HepG2 (cell line): Measurements from ENCODE around the gene ACAD8. TPM values are rescaled to one million over a fixed set of nuclear protein-coding genes. Genes with fewer than 3 reads are reported as not detected.

Source experiments
- BCL6 ChIP-seq: IDR thresholded peaks from 2 replicates; pipeline ENCODE4 v1.6.1; 2016; ENCODE audit warnings: missing genetic modification reagents, missing compliant biosample characterization
- CREM ChIP-seq, 2 experiments: sonication (generic) in 1 of 2; formaldehyde crosslinking in 1 of 2; IDR thresholded peaks; 2 replicates each; pipeline versions ENCODE4 v1.4.0 to v1.6.1; 2016 to 2020; ENCODE audit warnings: antibody characterized with exemption in 1 of 2, mild to moderate bottlenecking in 1 of 2, missing genetic modification reagents in 1 of 2
- ERF ChIP-seq: IDR thresholded peaks from 2 replicates; pipeline ENCODE4 v1.6.1; 2018; ENCODE audit warnings: missing biosample characterization, missing genetic modification reagents
- GABPB1 ChIP-seq: IDR thresholded peaks from 2 replicates; pipeline ENCODE4 v1.6.1; 2016; ENCODE audit warnings: mild to moderate bottlenecking, missing genetic modification reagents, moderate library complexity, missing compliant biosample characterization
- HDAC1 ChIP-seq: sonication (generic); formaldehyde crosslinking; IDR thresholded peaks from 2 replicates; pipeline ENCODE4 v1.5.1; 2020; ENCODE audit warnings: mild to moderate bottlenecking, missing genetic modification reagents
- MBNL3 ChIP-seq: fragments of 250-450 bp; sonication (Bioruptor Pico); conservative IDR thresholded peaks from 2 replicates; pipeline ENCODE4 v1.8.0; 2022; ENCODE audit warnings: mild to moderate bottlenecking, inconsistent platforms
- MIXL1 ChIP-seq: IDR thresholded peaks from 2 replicates; pipeline ENCODE4 v1.6.1; 2016
- NCOA2 ChIP-seq: sonication (generic); formaldehyde crosslinking; IDR thresholded peaks from 2 replicates; pipeline ENCODE4 v1.8.0; 2022; ENCODE audit warnings: inconsistent platforms
- NR2F2 ChIP-seq: IDR thresholded peaks from 2 replicates; pipeline ENCODE4 v1.6.1; 2012; ENCODE audit warnings: low read depth, inconsistent platforms, borderline replicate concordance
- NR2F6 ChIP-seq, 2 experiments: IDR thresholded peaks; 2 replicates each; pipeline ENCODE4 v1.6.1; 2016; ENCODE audit warnings: antibody characterized with exemption in 1 of 2, mild to moderate bottlenecking in 1 of 2
- PAXIP1 ChIP-seq: sonication (generic); formaldehyde crosslinking; conservative IDR thresholded peaks from 2 replicates; pipeline ENCODE4 v1.4.0; 2020; ENCODE audit warnings: mild to moderate bottlenecking, missing genetic modification reagents, moderate library complexity
- PRPF4 ChIP-seq: fragments of 200-400 bp; formaldehyde crosslinking; IDR thresholded peaks from 2 replicates; pipeline ENCODE4 v1.6.1; 2016; ENCODE audit warnings: low read length, low read depth; ENCODE audit not compliant: poor library complexity, severe bottlenecking
- RAD21 ChIP-seq: fragments of 450-650 bp; formaldehyde crosslinking; IDR thresholded peaks from 2 replicates; pipeline ENCODE4 v1.5.0; 2020; ENCODE audit warnings: mild to moderate bottlenecking
- SKI ChIP-seq: fragments of 450-650 bp; IDR thresholded peaks from one replicate; pipeline ENCODE4 v1.6.1; 2018; ENCODE audit warnings: mild to moderate bottlenecking; ENCODE audit not compliant: partially characterized antibody
- ZEB1 ChIP-seq: IDR thresholded peaks from 2 replicates; pipeline ENCODE4 v1.6.1; 2012; ENCODE audit warnings: mild to moderate bottlenecking, low read depth, inconsistent platforms; ENCODE audit not compliant: insufficient replicate concordance
- ZMYM4 ChIP-seq: sonication (generic); formaldehyde crosslinking; IDR thresholded peaks from 2 replicates; pipeline ENCODE4 v1.8.1; 2023; ENCODE audit warnings: mild to moderate bottlenecking, missing genetic modification reagents
- ZNF136 ChIP-seq: sonication (generic); formaldehyde crosslinking; IDR thresholded peaks from 2 replicates; pipeline ENCODE4 v1.8.1; 2022; ENCODE audit warnings: low read depth, mild to moderate bottlenecking, moderate library complexity, missing genetic modification reagents
- ZNF251 ChIP-seq: sonication (generic); formaldehyde crosslinking; IDR thresholded peaks from 2 replicates; pipeline ENCODE4 v1.9.0; 2021; ENCODE audit warnings: mild to moderate bottlenecking, missing genetic modification reagents
- ZNF761 ChIP-seq: sonication (generic); formaldehyde crosslinking; conservative IDR thresholded peaks from 2 replicates; pipeline ENCODE4 v1.4.0; 2020; ENCODE audit warnings: mild to moderate bottlenecking, missing genetic modification reagents
- ZSCAN22 ChIP-seq: sonication (generic); formaldehyde crosslinking; IDR thresholded peaks from 2 replicates; pipeline ENCODE4 v1.4.0; 2020; ENCODE audit warnings: mild to moderate bottlenecking, missing genetic modification reagents
- polyA plus RNA-seq, 8 experiments: library from polyadenylated mRNA; depleted of rRNA in 3 of 8; stranded (reverse) in 7 of 8; unstranded in 1 of 8; fragments of >200 nt; fragmentation: Illumina TruSeq in 4 of 8; extraction: Trizol in 4 of 8; gene quantifications; 2 replicates each; pipeline versions ENCODE4 v1.2.1 to v1.2.3, GENCODE V29; 2011 to 2016; ENCODE audit warnings: low read depth in 4 of 8, missing spikeins in 1 of 8, mixed read lengths in 1 of 8; ENCODE audit not compliant: insufficient read depth in 1 of 8
- total RNA-seq, 5 experiments: library from RNA; depleted of rRNA; stranded (reverse); fragments of >200 nt; fragmentation: Illumina TruSeq; extraction: Trizol; gene quantifications; 2 replicates each; pipeline ENCODE4 v1.2.3, GENCODE V29; 2016; ENCODE audit warnings: low read depth in 1 of 5
- TF ChIP-seq, protein P1 (sequence below): sonication (generic); formaldehyde crosslinking; IDR thresholded peaks from 2 replicates; pipeline ENCODE4 v1.5.1; 2020; ENCODE audit warnings: missing genetic modification reagents, mild to moderate bottlenecking, borderline replicate concordance
- TF ChIP-seq, protein P2 (sequence below): sonication (generic); formaldehyde crosslinking; IDR thresholded peaks from 2 replicates; pipeline ENCODE4 v1.4.0; 2020; ENCODE audit warnings: missing genetic modification reagents
- TF ChIP-seq, protein P3 (sequence below): sonication (generic); formaldehyde crosslinking; IDR thresholded peaks from 2 replicates; pipeline ENCODE4 v1.4.0; 2020; ENCODE audit warnings: missing genetic modification reagents

ACAD8 gene
- total and polyA plus RNA-seq, 2 of the 13 experiments (the other 11 are each of a cell fraction or from before 2014, with no cell fraction given) = 13.5 to 20.3 TPM

GRCh38 chr11:134235399-134235798 lies 18.0 kb upstream of the ACAD8 start (continued):
- TF ChIP-seq, protein P1, sequence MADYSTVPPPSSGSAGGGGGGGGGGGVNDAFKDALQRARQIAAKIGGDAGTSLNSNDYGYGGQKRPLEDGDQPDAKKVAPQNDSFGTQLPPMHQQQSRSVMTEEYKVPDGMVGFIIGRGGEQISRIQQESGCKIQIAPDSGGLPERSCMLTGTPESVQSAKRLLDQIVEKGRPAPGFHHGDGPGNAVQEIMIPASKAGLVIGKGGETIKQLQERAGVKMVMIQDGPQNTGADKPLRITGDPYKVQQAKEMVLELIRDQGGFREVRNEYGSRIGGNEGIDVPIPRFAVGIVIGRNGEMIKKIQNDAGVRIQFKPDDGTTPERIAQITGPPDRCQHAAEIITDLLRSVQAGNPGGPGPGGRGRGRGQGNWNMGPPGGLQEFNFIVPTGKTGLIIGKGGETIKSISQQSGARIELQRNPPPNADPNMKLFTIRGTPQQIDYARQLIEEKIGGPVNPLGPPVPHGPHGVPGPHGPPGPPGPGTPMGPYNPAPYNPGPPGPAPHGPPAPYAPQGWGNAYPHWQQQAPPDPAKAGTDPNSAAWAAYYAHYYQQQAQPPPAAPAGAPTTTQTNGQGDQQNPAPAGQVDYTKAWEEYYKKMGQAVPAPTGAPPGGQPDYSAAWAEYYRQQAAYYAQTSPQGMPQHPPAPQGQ (CRISPR knock-in tag) = no peak
- TF ChIP-seq BCL6 (CRISPR knock-in tag) (peak; percentile 90), PAXIP1 (CRISPR knock-in tag) (peak; percentile 59; the same call in 1 of the 2 replicates), ZSCAN22 (no peak), ZEB1 (no peak), SKI (no peak), CREM (IDR thresholded peaks at IDR 0.05) (0 out of 2 replicates have a peak, but pooled peaks have one; percentile 12), CREM (CRISPR knock-in tag; IDR thresholded peaks at IDR 0.05) (no peak), RAD21 (CRISPR knock-in tag) (no peak), MBNL3 (no peak), ZNF251 (CRISPR knock-in tag) (no peak), ZMYM4 (CRISPR knock-in tag) (no peak), HDAC1 (no peak), PRPF4 (no peak), MIXL1 (0 out of 2 replicates have a peak, but pooled peaks have one; percentile 21), ERF (0 out of 2 replicates have a peak, but pooled peaks have one; percentile 20), ZNF761 (CRISPR knock-in tag) (peak; percentile 82; the same call in 1 of the 2 replicates), NR2F2 (0 out of 2 replicates have a peak, but pooled peaks have one; percentile 45), NCOA2 (CRISPR knock-in tag) (no peak), GABPB1 (no peak), NR2F6 (IDR thresholded peaks at IDR 0.05) (peak; percentile 41; the same call in 1 of the 2 replicates), NR2F6 (CRISPR knock-in tag; IDR thresholded peaks at IDR 0.05) (peak; percentile 62), ZNF136 (CRISPR knock-in tag) (no peak)
- TF ChIP-seq, protein P2, sequence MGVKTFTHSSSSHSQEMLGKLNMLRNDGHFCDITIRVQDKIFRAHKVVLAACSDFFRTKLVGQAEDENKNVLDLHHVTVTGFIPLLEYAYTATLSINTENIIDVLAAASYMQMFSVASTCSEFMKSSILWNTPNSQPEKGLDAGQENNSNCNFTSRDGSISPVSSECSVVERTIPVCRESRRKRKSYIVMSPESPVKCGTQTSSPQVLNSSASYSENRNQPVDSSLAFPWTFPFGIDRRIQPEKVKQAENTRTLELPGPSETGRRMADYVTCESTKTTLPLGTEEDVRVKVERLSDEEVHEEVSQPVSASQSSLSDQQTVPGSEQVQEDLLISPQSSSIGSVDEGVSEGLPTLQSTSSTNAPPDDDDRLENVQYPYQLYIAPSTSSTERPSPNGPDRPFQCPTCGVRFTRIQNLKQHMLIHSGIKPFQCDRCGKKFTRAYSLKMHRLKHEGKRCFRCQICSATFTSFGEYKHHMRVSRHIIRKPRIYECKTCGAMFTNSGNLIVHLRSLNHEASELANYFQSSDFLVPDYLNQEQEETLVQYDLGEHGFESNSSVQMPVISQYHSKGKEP = no peak
- TF ChIP-seq, protein P3, sequence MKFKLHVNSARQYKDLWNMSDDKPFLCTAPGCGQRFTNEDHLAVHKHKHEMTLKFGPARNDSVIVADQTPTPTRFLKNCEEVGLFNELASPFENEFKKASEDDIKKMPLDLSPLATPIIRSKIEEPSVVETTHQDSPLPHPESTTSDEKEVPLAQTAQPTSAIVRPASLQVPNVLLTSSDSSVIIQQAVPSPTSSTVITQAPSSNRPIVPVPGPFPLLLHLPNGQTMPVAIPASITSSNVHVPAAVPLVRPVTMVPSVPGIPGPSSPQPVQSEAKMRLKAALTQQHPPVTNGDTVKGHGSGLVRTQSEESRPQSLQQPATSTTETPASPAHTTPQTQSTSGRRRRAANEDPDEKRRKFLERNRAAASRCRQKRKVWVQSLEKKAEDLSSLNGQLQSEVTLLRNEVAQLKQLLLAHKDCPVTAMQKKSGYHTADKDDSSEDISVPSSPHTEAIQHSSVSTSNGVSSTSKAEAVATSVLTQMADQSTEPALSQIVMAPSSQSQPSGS (CRISPR knock-in tag) = no peak
